Liver (tissue), 9 donors: ENCODE results near the gene AFMID. TPM values are rescaled to one million over a fixed set of nuclear protein-coding genes. Genes with fewer than 3 reads are reported as not detected.

Source experiments
- DNase-seq: peaks from one replicate; pipeline ENCODE4 v3.0.0-alpha.2; 2017; ENCODE audit warnings: low spot score
- H3K27ac ChIP-seq, 2 donors: one replicate each; pipeline ENCODE4 v1.7.0; 2013; ENCODE audit warnings: inconsistent platforms in 2 of 2, low read length in 2 of 2, control low read depth in 1 of 2, low read depth in 1 of 2, mild to moderate bottlenecking in 1 of 2
- H3K27me3 ChIP-seq, 4 donors: one replicate each; pipeline versions ENCODE4 v1.6.1 to v1.7.0; 2013; ENCODE audit warnings: low read length in 3 of 4, inconsistent platforms in 1 of 4, mild to moderate bottlenecking in 1 of 4, moderate library complexity in 1 of 4; ENCODE audit not compliant: control insufficient read depth in 4 of 4, insufficient read depth in 4 of 4
- H3K36me3 ChIP-seq, 4 donors: one replicate each; pipeline versions ENCODE4 v1.6.1 to v1.7.0; 2013; ENCODE audit warnings: low read length in 3 of 4, mild to moderate bottlenecking in 3 of 4, low read depth in 1 of 4, moderate library complexity in 1 of 4; ENCODE audit not compliant: control insufficient read depth in 4 of 4, insufficient read depth in 3 of 4
- H3K4me1 ChIP-seq, 4 donors: one replicate each; pipeline versions ENCODE4 v1.6.1 to v1.7.0; 2013; ENCODE audit warnings: low read length in 3 of 4, mild to moderate bottlenecking in 3 of 4, moderate library complexity in 1 of 4; ENCODE audit not compliant: control insufficient read depth in 4 of 4, insufficient read depth in 4 of 4
- H3K4me3 ChIP-seq, 3 donors: one replicate each; pipeline versions ENCODE4 v1.6.1 to v1.7.0; 2013; ENCODE audit warnings: low read length in 3 of 3, control low read depth in 1 of 3, low read depth in 1 of 3, mild to moderate bottlenecking in 1 of 3
- H3K9ac ChIP-seq, 2 donors: one replicate each; pipeline ENCODE4 v1.7.0; 2013; ENCODE audit warnings: low read length in 2 of 2, mild to moderate bottlenecking in 2 of 2, moderate library complexity in 2 of 2, control low read depth in 1 of 2, low read depth in 1 of 2
- H3K9me3 ChIP-seq, 4 donors: one replicate each; pipeline versions ENCODE4 v1.6.1 to v1.7.0; 2013; ENCODE audit warnings: low read length in 3 of 4; ENCODE audit not compliant: control insufficient read depth in 4 of 4
- EGR1 ChIP-seq, 2 donors: IDR thresholded peaks; 2 replicates each; pipeline ENCODE4 v1.6.1; 2016 to 2018; ENCODE audit warnings: antibody characterized with exemption in 2 of 2, low read depth in 2 of 2
- FOXA1 ChIP-seq: IDR thresholded peaks from 2 replicates; pipeline ENCODE4 v1.6.1; 2016; ENCODE audit warnings: antibody characterized with exemption
- GABPA ChIP-seq, 2 donors: IDR thresholded peaks in 1 of 2; conservative IDR thresholded peaks in 1 of 2; 2 replicates each; pipeline ENCODE4 v1.6.1; 2016; ENCODE audit warnings: antibody characterized with exemption in 2 of 2, mild to moderate bottlenecking in 1 of 2, moderate library complexity in 1 of 2
- HNF4G ChIP-seq: IDR thresholded peaks from 2 replicates; pipeline ENCODE4 v1.6.1; 2016; ENCODE audit warnings: antibody characterized with exemption
- JUND ChIP-seq, 2 donors: IDR thresholded peaks; 2 replicates each; pipeline ENCODE4 v1.6.1; 2016; ENCODE audit warnings: antibody characterized with exemption in 2 of 2
- NR2F2 ChIP-seq: IDR thresholded peaks from 2 replicates; pipeline ENCODE4 v1.6.1; 2016; ENCODE audit warnings: antibody characterized with exemption
- RXRA ChIP-seq, 2 donors: IDR thresholded peaks; 2 replicates each; pipeline ENCODE4 v1.6.1; 2017 to 2018; ENCODE audit warnings: antibody characterized with exemption in 2 of 2, mild to moderate bottlenecking in 1 of 2
- SP1 ChIP-seq: IDR thresholded peaks from 2 replicates; pipeline ENCODE4 v1.6.1; 2018; ENCODE audit warnings: antibody characterized with exemption, mild to moderate bottlenecking
- YY1 ChIP-seq: IDR thresholded peaks from 2 replicates; pipeline ENCODE4 v1.6.1; 2016; ENCODE audit warnings: antibody characterized with exemption, mild to moderate bottlenecking
- WGBS: extraction: QIAGEN DNeasy Blood & Tissue Kit; methylation state at CpG from one replicate; pipeline ENCODE4 v1.1.7; 2013; 5-methylcytosine and 5-hydroxymethylcytosine counted together
- polyA plus RNA-seq, 2 donors: library from polyadenylated mRNA; stranded (reverse) in 1 of 2; unstranded in 1 of 2; fragments of 200-250 nt in 1 of 2; fragments of >200 nt in 1 of 2; fragmentation: Nextera tagmentation in 1 of 2; extraction: Ambion mirVana in 1 of 2; gene quantifications; one replicate each; pipeline versions ENCODE4 v1.2.1 to v1.2.3, GENCODE V29; 2013 to 2015
- total RNA-seq, 2 donors: library from RNA; depleted of rRNA; stranded (reverse); fragments of >200 nt; gene quantifications; one replicate each; pipeline ENCODE4 v1.2.3, GENCODE V29; 2014
- TF ChIP-seq, protein P1 (sequence below): IDR thresholded peaks from 2 replicates; pipeline ENCODE4 v1.6.1; 2016; ENCODE audit warnings: antibody characterized with exemption, mild to moderate bottlenecking
- TF ChIP-seq, protein P2 (sequence below): fragments of 150-350 bp; IDR thresholded peaks from 2 replicates; pipeline ENCODE4 v1.5.1; 2017; ENCODE audit warnings: improper control_type of control experiment, low read depth, low read length; ENCODE audit not compliant: missing input control
- TF ChIP-seq, protein P3 (sequence below): IDR thresholded peaks from 2 replicates; pipeline ENCODE4 v1.6.1; 2016; ENCODE audit warnings: antibody characterized with exemption
- TF ChIP-seq, protein P4 (sequence below): IDR thresholded peaks from 2 replicates; pipeline ENCODE4 v1.6.1; 2016; ENCODE audit warnings: antibody characterized with exemption
- TF ChIP-seq, protein P5 (sequence below): IDR thresholded peaks from 2 replicates; pipeline ENCODE4 v1.6.1; 2016; ENCODE audit warnings: antibody characterized with exemption
- donor health status: healthy.
- donor health status: healthy.
- donor health status: healthy.
- donor health status: healthy.
- donor health status: healthy.

The AFMID gene
- total and polyA plus RNA-seq, 4 donors, result 73.4 to 201 (median 138) TPM

DNA sequence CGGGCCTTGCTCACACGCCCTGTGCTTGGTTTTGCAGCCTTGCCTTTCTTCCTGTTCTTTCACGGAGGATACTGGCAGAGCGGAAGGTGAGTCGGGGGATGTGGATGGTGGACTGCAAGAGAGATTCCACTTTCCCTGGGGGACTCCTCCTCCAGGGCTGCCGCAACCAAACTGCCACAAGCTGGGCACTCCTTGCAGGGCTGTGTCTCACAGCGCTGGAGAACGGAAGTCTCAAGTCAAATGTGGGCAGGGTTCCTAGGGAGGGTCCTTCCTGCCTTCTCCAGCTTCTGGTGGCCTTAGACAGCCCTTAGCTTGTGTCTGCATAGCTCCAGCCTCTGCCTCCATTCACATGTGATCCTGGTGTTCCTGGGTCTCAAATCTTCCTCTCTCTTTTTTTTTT lies 15.5 kb downstream of the AFMID start:
- Histone ChIP-seq H3K4me3 (no peak overlapping the region), H3K27me3 (no peaks in the 10 kb centered on the region), H3K4me1 (peaks cover 0 to 6% (median 0%) of the 10 kb centered on the region in 4 donors), H3K27ac (no peak overlapping the region), H3K9me3 (no peaks in the 10 kb centered on the region), H3K9ac (no peak overlapping the region), H3K36me3 (peaks cover 14 to 49% (median 33%) of the 10 kb centered on the region in 4 donors)
- DNase-seq, result no peak
- no peak for TF ChIP-seq HNF4G
- TF ChIP-seq FOXA1, result no peak
- TF ChIP-seq EGR1 (IDR thresholded peaks at IDR 0.05; ENCODE audit: low read depth in 2 of 2), result no peak
- no peak for TF ChIP-seq NR2F2
- TF ChIP-seq RXRA (IDR thresholded peaks at IDR 0.05), result no peak
- no peak for TF ChIP-seq GABPA (IDR thresholded peaks at IDR 0.05 in 1 of 2, conservative IDR thresholded peaks at IDR 0.05 in 1 of 2)
- TF ChIP-seq, protein P1, sequence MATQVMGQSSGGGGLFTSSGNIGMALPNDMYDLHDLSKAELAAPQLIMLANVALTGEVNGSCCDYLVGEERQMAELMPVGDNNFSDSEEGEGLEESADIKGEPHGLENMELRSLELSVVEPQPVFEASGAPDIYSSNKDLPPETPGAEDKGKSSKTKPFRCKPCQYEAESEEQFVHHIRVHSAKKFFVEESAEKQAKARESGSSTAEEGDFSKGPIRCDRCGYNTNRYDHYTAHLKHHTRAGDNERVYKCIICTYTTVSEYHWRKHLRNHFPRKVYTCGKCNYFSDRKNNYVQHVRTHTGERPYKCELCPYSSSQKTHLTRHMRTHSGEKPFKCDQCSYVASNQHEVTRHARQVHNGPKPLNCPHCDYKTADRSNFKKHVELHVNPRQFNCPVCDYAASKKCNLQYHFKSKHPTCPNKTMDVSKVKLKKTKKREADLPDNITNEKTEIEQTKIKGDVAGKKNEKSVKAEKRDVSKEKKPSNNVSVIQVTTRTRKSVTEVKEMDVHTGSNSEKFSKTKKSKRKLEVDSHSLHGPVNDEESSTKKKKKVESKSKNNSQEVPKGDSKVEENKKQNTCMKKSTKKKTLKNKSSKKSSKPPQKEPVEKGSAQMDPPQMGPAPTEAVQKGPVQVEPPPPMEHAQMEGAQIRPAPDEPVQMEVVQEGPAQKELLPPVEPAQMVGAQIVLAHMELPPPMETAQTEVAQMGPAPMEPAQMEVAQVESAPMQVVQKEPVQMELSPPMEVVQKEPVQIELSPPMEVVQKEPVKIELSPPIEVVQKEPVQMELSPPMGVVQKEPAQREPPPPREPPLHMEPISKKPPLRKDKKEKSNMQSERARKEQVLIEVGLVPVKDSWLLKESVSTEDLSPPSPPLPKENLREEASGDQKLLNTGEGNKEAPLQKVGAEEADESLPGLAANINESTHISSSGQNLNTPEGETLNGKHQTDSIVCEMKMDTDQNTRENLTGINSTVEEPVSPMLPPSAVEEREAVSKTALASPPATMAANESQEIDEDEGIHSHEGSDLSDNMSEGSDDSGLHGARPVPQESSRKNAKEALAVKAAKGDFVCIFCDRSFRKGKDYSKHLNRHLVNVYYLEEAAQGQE, result no peak
- TF ChIP-seq SP1, result no peak
- TF ChIP-seq JUND (IDR thresholded peaks at IDR 0.05), result no peak
- TF ChIP-seq, protein P2, sequence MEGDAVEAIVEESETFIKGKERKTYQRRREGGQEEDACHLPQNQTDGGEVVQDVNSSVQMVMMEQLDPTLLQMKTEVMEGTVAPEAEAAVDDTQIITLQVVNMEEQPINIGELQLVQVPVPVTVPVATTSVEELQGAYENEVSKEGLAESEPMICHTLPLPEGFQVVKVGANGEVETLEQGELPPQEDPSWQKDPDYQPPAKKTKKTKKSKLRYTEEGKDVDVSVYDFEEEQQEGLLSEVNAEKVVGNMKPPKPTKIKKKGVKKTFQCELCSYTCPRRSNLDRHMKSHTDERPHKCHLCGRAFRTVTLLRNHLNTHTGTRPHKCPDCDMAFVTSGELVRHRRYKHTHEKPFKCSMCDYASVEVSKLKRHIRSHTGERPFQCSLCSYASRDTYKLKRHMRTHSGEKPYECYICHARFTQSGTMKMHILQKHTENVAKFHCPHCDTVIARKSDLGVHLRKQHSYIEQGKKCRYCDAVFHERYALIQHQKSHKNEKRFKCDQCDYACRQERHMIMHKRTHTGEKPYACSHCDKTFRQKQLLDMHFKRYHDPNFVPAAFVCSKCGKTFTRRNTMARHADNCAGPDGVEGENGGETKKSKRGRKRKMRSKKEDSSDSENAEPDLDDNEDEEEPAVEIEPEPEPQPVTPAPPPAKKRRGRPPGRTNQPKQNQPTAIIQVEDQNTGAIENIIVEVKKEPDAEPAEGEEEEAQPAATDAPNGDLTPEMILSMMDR, result no peak
- no peak for TF ChIP-seq YY1
- TF ChIP-seq, protein P3, sequence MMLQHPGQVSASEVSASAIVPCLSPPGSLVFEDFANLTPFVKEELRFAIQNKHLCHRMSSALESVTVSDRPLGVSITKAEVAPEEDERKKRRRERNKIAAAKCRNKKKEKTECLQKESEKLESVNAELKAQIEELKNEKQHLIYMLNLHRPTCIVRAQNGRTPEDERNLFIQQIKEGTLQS, result no peak
- TF ChIP-seq, protein P4, sequence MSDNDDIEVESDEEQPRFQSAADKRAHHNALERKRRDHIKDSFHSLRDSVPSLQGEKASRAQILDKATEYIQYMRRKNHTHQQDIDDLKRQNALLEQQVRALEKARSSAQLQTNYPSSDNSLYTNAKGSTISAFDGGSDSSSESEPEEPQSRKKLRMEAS, result no peak
- TF ChIP-seq, protein P5, sequence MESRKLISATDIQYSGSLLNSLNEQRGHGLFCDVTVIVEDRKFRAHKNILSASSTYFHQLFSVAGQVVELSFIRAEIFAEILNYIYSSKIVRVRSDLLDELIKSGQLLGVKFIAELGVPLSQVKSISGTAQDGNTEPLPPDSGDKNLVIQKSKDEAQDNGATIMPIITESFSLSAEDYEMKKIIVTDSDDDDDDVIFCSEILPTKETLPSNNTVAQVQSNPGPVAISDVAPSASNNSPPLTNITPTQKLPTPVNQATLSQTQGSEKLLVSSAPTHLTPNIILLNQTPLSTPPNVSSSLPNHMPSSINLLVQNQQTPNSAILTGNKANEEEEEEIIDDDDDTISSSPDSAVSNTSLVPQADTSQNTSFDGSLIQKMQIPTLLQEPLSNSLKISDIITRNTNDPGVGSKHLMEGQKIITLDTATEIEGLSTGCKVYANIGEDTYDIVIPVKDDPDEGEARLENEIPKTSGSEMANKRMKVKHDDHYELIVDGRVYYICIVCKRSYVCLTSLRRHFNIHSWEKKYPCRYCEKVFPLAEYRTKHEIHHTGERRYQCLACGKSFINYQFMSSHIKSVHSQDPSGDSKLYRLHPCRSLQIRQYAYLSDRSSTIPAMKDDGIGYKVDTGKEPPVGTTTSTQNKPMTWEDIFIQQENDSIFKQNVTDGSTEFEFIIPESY, result no peak
- WGBS, result 92% methylated on average over 8 of the region's 8 CpGs

DNA sequence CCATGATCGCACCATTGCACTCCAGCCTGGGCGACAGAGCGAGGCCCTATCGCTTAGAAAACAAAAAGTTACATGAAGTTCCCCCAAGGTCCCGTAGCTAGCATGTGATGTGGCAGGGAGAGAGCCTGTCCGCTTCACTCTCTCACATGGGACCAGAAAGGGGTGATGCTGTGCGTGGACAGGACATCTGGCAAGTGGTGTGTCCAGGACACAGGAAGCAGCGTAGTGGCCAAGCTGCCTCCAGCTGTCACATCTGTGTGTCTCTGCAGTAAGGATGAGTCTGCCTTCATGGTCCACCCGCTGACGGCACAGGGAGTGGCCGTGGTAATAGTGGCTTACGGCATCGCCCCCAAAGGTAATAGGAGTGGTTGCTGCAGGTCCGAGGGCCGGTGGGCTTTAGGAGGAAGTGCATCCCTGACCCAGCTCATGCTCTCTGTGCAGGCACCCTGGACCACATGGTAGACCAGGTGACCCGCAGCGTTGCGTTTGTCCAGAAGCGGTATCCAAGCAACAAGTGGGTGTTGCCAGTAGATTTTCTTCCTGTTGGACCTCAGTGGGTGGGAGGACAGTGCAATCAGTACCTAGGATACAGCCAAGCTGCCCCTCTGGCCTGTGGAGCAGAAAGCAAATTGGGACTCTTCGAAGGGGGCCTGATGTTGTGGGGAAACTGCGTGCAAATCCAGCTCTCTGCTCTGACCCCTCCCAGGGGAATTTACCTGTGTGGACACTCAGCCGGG lies 17.4 kb downstream of the AFMID start:
- no peak for TF ChIP-seq NR2F2
- TF ChIP-seq, protein P4, result no peak
- H3K27me3 ChIP-seq, result no peaks in the 10 kb centered on the region
- H3K27ac ChIP-seq, result no peak overlapping the region
- H3K9ac ChIP-seq, result no peak overlapping the region
- peaks cover 12 to 45% (median 25%) of the 10 kb centered on the region in 4 donors for H3K36me3 ChIP-seq
- WGBS, result 92% methylated on average over 22 of the region's 22 CpGs
- no peak overlapping the region for H3K4me3 ChIP-seq
- DNase-seq, result no peak
- no peaks in the 10 kb centered on the region for H3K9me3 ChIP-seq
- H3K4me1 ChIP-seq, result peaks cover 0 to 3% (median 0%) of the 10 kb centered on the region in 4 donors
